VCaP (cell line): ENCODE measurements around the gene SLC22A4.
A peak's percentile ranks its signal among the peaks of the same experiment; 100 is the strongest.

Experiments used
- H3K27ac ChIP-seq: fragments of 450-650 bp; 2 replicates; pipeline ENCODE4 v1.5.1; 2017
- CTCF ChIP-seq: fragments of 450-650 bp; conservative IDR thresholded peaks from 2 replicates; pipeline ENCODE4 v1.5.1; 2017; ENCODE audit warnings: mild to moderate bottlenecking, moderate library complexity

Gene SLC22A4

GRCh38 chr5:132281856-132282614 lies 12.2 kb upstream of the SLC22A4 start:
- no peak overlapping the region for H3K27ac ChIP-seq
- TF ChIP-seq CTCF, result no peak

- peak; percentile 52 for TF ChIP-seq CTCF
- no peak overlapping the region for H3K27ac ChIP-seq
These were observed 10.7 kb upstream of the SLC22A4 start for GRCh38 chr5:132283423-132284043.

- no peak for TF ChIP-seq CTCF
- no peak overlapping the region for H3K27ac ChIP-seq
These were observed 5.1 kb upstream of the SLC22A4 start for GRCh38 chr5:132289097-132289496.

GRCh38 chr5:132291026-132291425 lies 3.2 kb upstream of the SLC22A4 start:
- no peak overlapping the region for H3K27ac ChIP-seq
- TF ChIP-seq CTCF, result no peak

- TF ChIP-seq CTCF, result peak; percentile 27
- peak overlapping the region; percentile 94 for H3K27ac ChIP-seq
These were observed 865 bp upstream of the SLC22A4 start for GRCh38 chr5:132293066-132293991.

- no peak for TF ChIP-seq CTCF
- H3K27ac ChIP-seq, result peak overlapping the region; percentile 94; the same call in 1 of the 2 replicates
These were observed 722 bp downstream of the SLC22A4 start for GRCh38 chr5:132294728-132295504.
